H9 (cell line): ENCODE data around the gene STRA6. TPM values are rescaled to one million over a fixed set of nuclear protein-coding genes. Genes with fewer than 3 reads are reported as not detected.

ENCODE experiments used
- DNase-seq: peaks from one replicate; pipeline ENCODE4 v3.0.0-alpha.2; 2017
- H2AFZ ChIP-seq: one replicate; pipeline ENCODE4 v1.6.1; 2013; ENCODE audit warnings: mild to moderate bottlenecking, low read length, control low read depth, moderate library complexity
- H2AK5ac ChIP-seq: 2 replicates; pipeline ENCODE4 v1.6.1; 2013; ENCODE audit warnings: low read length, control low read depth, mixed read lengths; ENCODE audit not compliant: insufficient read length
- H2BK120ac ChIP-seq: one replicate; pipeline ENCODE4 v1.6.1; 2013; ENCODE audit warnings: low read depth, mild to moderate bottlenecking, low read length, control low read depth, inconsistent platforms; ENCODE audit not compliant: poor library complexity, severe bottlenecking
- H2BK12ac ChIP-seq: 2 replicates; pipeline ENCODE4 v1.6.1; 2013; ENCODE audit warnings: low read length, control low read depth, mixed read lengths, low read depth; ENCODE audit not compliant: insufficient read length
- H2BK15ac ChIP-seq: 2 replicates; pipeline ENCODE4 v1.6.1; 2013; ENCODE audit warnings: low read depth, low read length, control low read depth
- H2BK20ac ChIP-seq: one replicate; pipeline ENCODE4 v1.6.1; 2013; ENCODE audit warnings: low read depth, mild to moderate bottlenecking, low read length, control low read depth, inconsistent platforms; ENCODE audit not compliant: poor library complexity, severe bottlenecking
- H2BK5ac ChIP-seq: 2 replicates; pipeline ENCODE4 v1.6.1; 2013; ENCODE audit warnings: low read length, control low read depth, mixed read lengths; ENCODE audit not compliant: insufficient read length
- H3K14ac ChIP-seq: 2 replicates; pipeline ENCODE4 v1.6.1; 2013; ENCODE audit warnings: low read length, control low read depth; ENCODE audit not compliant: insufficient read depth
- H3K18ac ChIP-seq: 2 replicates; pipeline ENCODE4 v1.6.1; 2013; ENCODE audit warnings: low read depth, mild to moderate bottlenecking, mixed read lengths, low read length, control low read depth; ENCODE audit not compliant: insufficient read length
- H3K23ac ChIP-seq: 2 replicates; pipeline ENCODE4 v1.6.1; 2013; ENCODE audit warnings: low read length, control low read depth, mixed read lengths, low read depth; ENCODE audit not compliant: insufficient read length
- H3K23me2 ChIP-seq: 2 replicates; pipeline ENCODE4 v1.6.1; 2013; ENCODE audit warnings: low read depth, mild to moderate bottlenecking, mixed read lengths, low read length, control low read depth; ENCODE audit not compliant: insufficient read length, poor library complexity, severe bottlenecking
- H3K27ac ChIP-seq: 2 replicates; pipeline ENCODE4 v1.5.1; 2013; ENCODE audit warnings: low read length, control low read depth, mixed read lengths, low read depth; ENCODE audit not compliant: insufficient read length
- H3K27me3 ChIP-seq: 2 replicates; pipeline ENCODE4 v1.6.1; 2013; ENCODE audit warnings: low read length, control low read depth, inconsistent platforms; ENCODE audit not compliant: insufficient read depth
- H3K4ac ChIP-seq: 2 replicates; pipeline ENCODE4 v1.6.1; 2013; ENCODE audit warnings: low read depth, mild to moderate bottlenecking, control low read depth, inconsistent platforms, low read length, moderate library complexity
- H3K4me1 ChIP-seq: 2 replicates; pipeline ENCODE4 v1.6.1; 2013; ENCODE audit warnings: low read length, control low read depth, inconsistent platforms; ENCODE audit not compliant: insufficient read depth
- H3K4me2 ChIP-seq: 2 replicates; pipeline ENCODE4 v1.6.1; 2013; ENCODE audit warnings: low read length, control low read depth, mixed read lengths; ENCODE audit not compliant: insufficient read length, insufficient read depth
- H3K56ac ChIP-seq: 2 replicates; pipeline ENCODE4 v1.6.1; 2013; ENCODE audit warnings: low read depth, mild to moderate bottlenecking, mixed read lengths, low read length, control low read depth; ENCODE audit not compliant: insufficient read length
- H3K79me1 ChIP-seq: 2 replicates; pipeline ENCODE4 v1.6.1; 2013; ENCODE audit warnings: low read depth, mild to moderate bottlenecking, moderate library complexity, low read length, control low read depth, inconsistent platforms; ENCODE audit not compliant: insufficient read depth, poor library complexity, severe bottlenecking
- H3K79me2 ChIP-seq: 2 replicates; pipeline ENCODE4 v1.6.1; 2013; ENCODE audit warnings: low read length, control low read depth, inconsistent platforms; ENCODE audit not compliant: insufficient read depth
- H3K9ac ChIP-seq: 2 replicates; pipeline ENCODE4 v1.6.1; 2013; ENCODE audit warnings: low read length, control low read depth, mixed read lengths; ENCODE audit not compliant: insufficient read length; ENCODE audit errors: extremely low read depth
- H3K9me3 ChIP-seq: one replicate; pipeline ENCODE4 v1.6.1; 2013; ENCODE audit warnings: low read depth, low read length, inconsistent platforms; ENCODE audit not compliant: control insufficient read depth
- H3T11ph ChIP-seq: one replicate; pipeline ENCODE4 v1.6.1; 2013; ENCODE audit warnings: mild to moderate bottlenecking, low read length, control low read depth, inconsistent platforms
- H4K20me1 ChIP-seq: one replicate; pipeline ENCODE4 v1.6.1; 2013; ENCODE audit not compliant: control insufficient read depth, insufficient read length, insufficient read depth
- H4K5ac ChIP-seq: 2 replicates; pipeline ENCODE4 v1.6.1; 2013; ENCODE audit warnings: low read depth, mild to moderate bottlenecking, mixed read lengths, low read length, control low read depth; ENCODE audit not compliant: insufficient read length
- H4K8ac ChIP-seq: replicated peaks from 2 replicates; pipeline ENCODE4 v1.6.1; 2013; ENCODE audit warnings: low read length, control low read depth, mixed read lengths, low read depth; ENCODE audit not compliant: insufficient read length
- H4K91ac ChIP-seq: 2 replicates; pipeline ENCODE4 v1.6.1; 2013; ENCODE audit warnings: low read depth, mild to moderate bottlenecking, moderate library complexity, mixed read lengths, low read length, control low read depth; ENCODE audit not compliant: insufficient read length
- H3K27ac Mint-ChIP-seq, 3 experiments: 2 replicates in 2 of 3; 3 replicates in 1 of 3; pipeline ENCODE4 v1.8.0; 2020 to 2021; ENCODE audit warnings: mixed read lengths in 3 of 3, mild to moderate bottlenecking in 1 of 3, moderate library complexity in 1 of 3
- H3K27me3 Mint-ChIP-seq: 2 replicates; pipeline ENCODE4 v1.8.0; 2021; ENCODE audit warnings: low read depth, mild to moderate bottlenecking, moderate library complexity, mixed read lengths
- H3K36me3 Mint-ChIP-seq, 3 experiments: 2 replicates in 2 of 3; 3 replicates in 1 of 3; pipeline ENCODE4 v1.8.0; 2020 to 2021; ENCODE audit warnings: low read depth in 3 of 3, mixed read lengths in 3 of 3; ENCODE audit not compliant: insufficient read depth in 1 of 3
- H3K4me1 Mint-ChIP-seq, 2 experiments: 2 replicates each; pipeline ENCODE4 v1.8.0; 2020; ENCODE audit warnings: mixed read lengths in 2 of 2
- H3K4me3 Mint-ChIP-seq, 2 experiments: 2 replicates in 1 of 2; 3 replicates in 1 of 2; pipeline ENCODE4 v1.8.0; 2020 to 2021; ENCODE audit warnings: mild to moderate bottlenecking in 2 of 2, mixed read lengths in 2 of 2, moderate library complexity in 1 of 2
- H3K9me3 Mint-ChIP-seq, 2 experiments: 2 replicates in 1 of 2; 3 replicates in 1 of 2; pipeline ENCODE4 v1.8.0; 2020; ENCODE audit warnings: mild to moderate bottlenecking in 2 of 2, mixed read lengths in 2 of 2, moderate library complexity in 1 of 2
- CTCF ChIP-seq: fragments of 200-600 bp; sonication (generic); conservative IDR thresholded peaks from 3 replicates; pipeline ENCODE4 v1.8.0; 2021; ENCODE audit warnings: antibody characterized with exemption, mild to moderate bottlenecking
- WGBS: extraction: QIAGEN DNeasy Blood & Tissue Kit; methylation state at CpG from one replicate; pipeline ENCODE4 v1.1.7; 2013; ENCODE audit warnings: missing lambda C conversion rate, low lambda C conversion rate, mixed read lengths; ENCODE audit not compliant: insufficient read length; ENCODE audit errors: extremely low coverage; 5-methylcytosine and 5-hydroxymethylcytosine counted together
- total RNA-seq: library from RNA; stranded (reverse); gene quantifications from 2 replicates; pipeline ENCODE4 v1.2.1, GENCODE V29; 2021

STRA6 gene
- total RNA-seq, 1 experiment from 2014 or later, result 12.8 TPM

GRCh38 chr15:74134387-74135027 lies 68.1 kb downstream of the STRA6 start:
- peaks cover 14% of the 10 kb centered on the region for H3K23me2 ChIP-seq
- H4K5ac ChIP-seq, result no peak overlapping the region
- peak; percentile 91 for DNase-seq
- no peak overlapping the region for H4K8ac ChIP-seq
- H3K9ac ChIP-seq, result no peak overlapping the region
- no peak overlapping the region for H3K27ac Mint-ChIP-seq
- H2AFZ ChIP-seq, result no peak overlapping the region
- H3K14ac ChIP-seq, result no peak overlapping the region
- H3K27ac ChIP-seq, result no peak overlapping the region
- no peak overlapping the region for H2BK12ac ChIP-seq
- H3K4me2 ChIP-seq, result peak overlapping the region; percentile 72
- H3K79me2 ChIP-seq, result no peaks in the 10 kb centered on the region
- no peak overlapping the region for H3K56ac ChIP-seq
- H3T11ph ChIP-seq, result no peak overlapping the region
- H3K4me1 Mint-ChIP-seq, result peaks cover 63 to 74% of the 10 kb centered on the region in 2 experiments
- peaks cover 2% of the 10 kb centered on the region; the same call in 1 of the 2 replicates for H3K4me1 ChIP-seq
- no peak overlapping the region for H2BK120ac ChIP-seq
- H4K20me1 ChIP-seq, result peaks cover 4% of the 10 kb centered on the region
- H3K36me3 Mint-ChIP-seq, result peaks cover 0 to 1% (median 0%) of the 10 kb centered on the region in 3 experiments; a peak in 3 of 7 replicates
- H3K27me3 ChIP-seq, result peaks cover 65% of the 10 kb centered on the region
- no peak overlapping the region for H3K18ac ChIP-seq
- H3K27me3 Mint-ChIP-seq, result peaks cover 97% of the 10 kb centered on the region
- H3K9me3 ChIP-seq, result no peaks in the 10 kb centered on the region
- peak overlapping the region; percentile 43 to 81 for H3K4me3 Mint-ChIP-seq
- H4K91ac ChIP-seq, result no peak overlapping the region
- peak; percentile 81 for TF ChIP-seq CTCF
- H3K4ac ChIP-seq, result no peak overlapping the region
- no peaks in the 10 kb centered on the region for H3K79me1 ChIP-seq
- no peak overlapping the region for H2AK5ac ChIP-seq
- no peak overlapping the region for H2BK15ac ChIP-seq
- H3K23ac ChIP-seq, result no peak overlapping the region
- H2BK5ac ChIP-seq, result no peak overlapping the region
- no peak overlapping the region for H2BK20ac ChIP-seq
- peaks cover 2 to 6% of the 10 kb centered on the region in 2 experiments; a peak in 2 of 5 replicates for H3K9me3 Mint-ChIP-seq
- no CpG with 5 or more reads among the region's 53 CpGs for WGBS
